GM19395 (cell line): ENCODE results near the gene OVOL2.

Experiments used
- ATAC-seq: cut with Tn5 transposase; IDR thresholded peaks from one replicate; pipeline ENCODE4 v1.9.1; 2021; ENCODE audit warnings: mild to moderate bottlenecking, moderate library complexity; ENCODE audit not compliant: unreplicated experiment

OVOL2 gene

GRCh38 chr20:17990278-17990972 lies 67.3 kb downstream of the OVOL2 start:
- ATAC-seq, result no peak

DNA sequence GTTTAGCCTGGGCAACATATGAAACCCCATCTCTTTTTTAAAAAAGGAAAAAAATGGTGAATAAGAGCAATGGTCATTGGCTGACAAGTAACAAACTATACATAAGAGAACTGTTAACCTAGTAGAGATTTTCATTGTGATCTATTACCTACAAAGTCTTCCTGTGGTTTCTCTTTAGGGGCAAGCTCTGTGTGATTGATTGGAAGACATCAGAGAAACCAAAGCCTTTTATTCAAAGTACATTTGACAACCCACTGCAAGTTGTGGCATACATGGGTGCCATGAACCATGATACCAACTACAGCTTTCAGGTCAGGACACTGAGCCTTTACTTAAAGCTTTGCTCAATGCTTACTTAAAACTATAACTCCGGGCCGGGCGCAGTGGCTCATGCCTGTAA lies 69.7 kb downstream of the OVOL2 start:
- no peak for ATAC-seq

GRCh38 chr20:17985388-17986018 lies 72.2 kb downstream of the OVOL2 start:
- no peak for ATAC-seq

DNA sequence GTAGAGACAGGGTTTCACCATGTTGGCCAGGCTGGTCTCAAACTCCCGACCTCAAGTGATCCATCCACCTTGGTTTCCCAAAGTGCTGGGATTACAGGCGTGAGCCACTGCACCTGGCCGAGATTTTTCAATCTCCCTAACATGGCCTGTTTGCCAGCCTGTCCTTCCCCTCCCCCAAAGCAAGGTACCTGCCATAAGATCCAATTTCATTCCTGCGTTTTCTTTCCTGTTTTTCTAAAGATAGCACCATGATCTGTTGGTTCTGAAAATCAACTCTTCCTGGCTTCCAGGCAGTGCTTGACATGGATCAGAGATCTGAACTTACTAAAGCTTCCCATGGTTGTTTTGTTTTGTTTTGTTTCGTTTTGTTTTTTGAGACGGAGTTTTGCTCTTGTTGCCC lies 81.4 kb downstream of the OVOL2 start:
- no peak for ATAC-seq
